GM06990 (cell line): ENCODE measurements around the gene GPC6.

Experiments used
- DNase-seq: peaks from one replicate; pipeline ENCODE4 v3.0.0-alpha.2; 2011; ENCODE audit not compliant: insufficient read length; ENCODE audit errors: extremely low read depth
- H3K27me3 ChIP-seq: replicated peaks from 2 replicates; pipeline ENCODE4 v1.6.0; 2011; ENCODE audit warnings: low read length; ENCODE audit not compliant: control insufficient read depth, insufficient read depth
- H3K36me3 ChIP-seq: 2 replicates; pipeline ENCODE4 v1.5.1; 2011; ENCODE audit warnings: low read length; ENCODE audit not compliant: control insufficient read depth, insufficient read depth
- H3K4me3 ChIP-seq: replicated peaks from 2 replicates; pipeline ENCODE4 v1.5.1; 2011; ENCODE audit warnings: low read depth, mild to moderate bottlenecking, control low read depth, low read length
- TF ChIP-seq, protein P1 (sequence below): IDR thresholded peaks from 2 replicates; pipeline ENCODE4 v1.5.1; 2011; ENCODE audit warnings: low read length, control low read depth, mild to moderate bottlenecking, inconsistent platforms; ENCODE audit not compliant: insufficient read depth, poor library complexity, severe bottlenecking

Gene GPC6

DNA sequence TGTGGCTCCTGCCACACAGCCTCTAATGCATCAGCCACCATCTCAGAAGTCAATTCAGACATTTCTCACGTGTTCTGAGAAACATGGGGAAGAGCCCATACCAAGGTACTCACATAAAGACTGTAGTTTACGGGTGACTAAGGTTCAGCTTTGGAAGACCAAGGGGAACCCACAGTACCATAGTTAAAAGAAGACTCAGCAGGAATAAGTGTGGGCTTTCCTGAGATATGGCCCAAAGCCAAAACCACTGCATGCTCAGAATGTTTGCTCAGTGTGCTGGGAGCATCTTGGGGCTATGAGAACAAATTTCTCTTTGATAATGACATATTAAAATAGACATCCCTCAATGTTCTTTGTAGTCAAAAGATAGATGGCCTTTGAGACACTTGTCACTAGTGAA, 969.1 kb downstream of the GPC6 start:
- Histone ChIP-seq H3K36me3 (no peaks in the 10 kb centered on the region), H3K4me3 (no peak overlapping the region), H3K27me3 (no peaks in the 10 kb centered on the region)
- TF ChIP-seq, protein P1, sequence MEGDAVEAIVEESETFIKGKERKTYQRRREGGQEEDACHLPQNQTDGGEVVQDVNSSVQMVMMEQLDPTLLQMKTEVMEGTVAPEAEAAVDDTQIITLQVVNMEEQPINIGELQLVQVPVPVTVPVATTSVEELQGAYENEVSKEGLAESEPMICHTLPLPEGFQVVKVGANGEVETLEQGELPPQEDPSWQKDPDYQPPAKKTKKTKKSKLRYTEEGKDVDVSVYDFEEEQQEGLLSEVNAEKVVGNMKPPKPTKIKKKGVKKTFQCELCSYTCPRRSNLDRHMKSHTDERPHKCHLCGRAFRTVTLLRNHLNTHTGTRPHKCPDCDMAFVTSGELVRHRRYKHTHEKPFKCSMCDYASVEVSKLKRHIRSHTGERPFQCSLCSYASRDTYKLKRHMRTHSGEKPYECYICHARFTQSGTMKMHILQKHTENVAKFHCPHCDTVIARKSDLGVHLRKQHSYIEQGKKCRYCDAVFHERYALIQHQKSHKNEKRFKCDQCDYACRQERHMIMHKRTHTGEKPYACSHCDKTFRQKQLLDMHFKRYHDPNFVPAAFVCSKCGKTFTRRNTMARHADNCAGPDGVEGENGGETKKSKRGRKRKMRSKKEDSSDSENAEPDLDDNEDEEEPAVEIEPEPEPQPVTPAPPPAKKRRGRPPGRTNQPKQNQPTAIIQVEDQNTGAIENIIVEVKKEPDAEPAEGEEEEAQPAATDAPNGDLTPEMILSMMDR = no peak
- DNase-seq = no peak

DNA sequence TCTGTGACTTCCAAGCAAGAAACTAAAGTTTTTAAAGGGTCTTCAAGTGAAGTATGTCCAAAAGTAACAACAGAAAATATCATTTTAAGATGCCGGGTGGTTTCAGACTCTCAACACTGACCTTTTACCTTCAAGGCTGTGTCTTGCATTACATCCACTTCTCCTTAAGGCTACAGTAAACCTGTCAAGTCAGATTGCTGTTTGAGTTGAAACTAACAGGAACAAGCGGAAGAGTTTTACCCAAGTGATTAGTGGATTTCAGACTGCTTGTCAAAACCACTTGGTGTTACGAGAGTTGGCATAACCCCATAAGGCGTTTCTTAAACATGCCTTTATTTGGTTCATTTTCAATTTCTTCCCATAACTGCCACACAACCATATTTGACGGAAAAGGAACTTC, 969.8 kb downstream of the GPC6 start:
- TF ChIP-seq, protein P1 = no peak
- no peaks in the 10 kb centered on the region for H3K36me3 ChIP-seq
- no peaks in the 10 kb centered on the region for H3K27me3 ChIP-seq
- no peak overlapping the region for H3K4me3 ChIP-seq
- no peak for DNase-seq

DNA sequence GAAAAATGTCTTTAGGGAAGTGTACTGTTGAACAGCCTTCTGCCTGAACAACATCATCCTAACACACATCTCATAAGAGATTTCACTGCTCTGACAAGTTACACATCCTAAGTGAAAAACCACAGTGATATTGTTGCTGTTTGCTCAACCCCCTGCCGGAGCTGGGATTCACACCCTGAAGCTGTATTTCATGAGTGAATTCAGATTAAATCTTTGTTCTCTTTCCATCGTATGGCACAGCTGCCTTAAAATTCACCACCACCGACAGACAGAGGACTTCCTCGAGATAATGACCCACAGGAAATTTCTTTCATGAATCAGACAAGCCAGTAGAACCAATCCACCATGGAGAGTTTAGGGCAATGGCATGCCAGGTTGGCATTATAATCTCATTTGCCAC, 972.1 kb downstream of the GPC6 start:
- no peaks in the 10 kb centered on the region for H3K27me3 ChIP-seq
- no peaks in the 10 kb centered on the region for H3K36me3 ChIP-seq
- DNase-seq = no peak
- TF ChIP-seq, protein P1 = no peak
- no peak overlapping the region for H3K4me3 ChIP-seq

DNA sequence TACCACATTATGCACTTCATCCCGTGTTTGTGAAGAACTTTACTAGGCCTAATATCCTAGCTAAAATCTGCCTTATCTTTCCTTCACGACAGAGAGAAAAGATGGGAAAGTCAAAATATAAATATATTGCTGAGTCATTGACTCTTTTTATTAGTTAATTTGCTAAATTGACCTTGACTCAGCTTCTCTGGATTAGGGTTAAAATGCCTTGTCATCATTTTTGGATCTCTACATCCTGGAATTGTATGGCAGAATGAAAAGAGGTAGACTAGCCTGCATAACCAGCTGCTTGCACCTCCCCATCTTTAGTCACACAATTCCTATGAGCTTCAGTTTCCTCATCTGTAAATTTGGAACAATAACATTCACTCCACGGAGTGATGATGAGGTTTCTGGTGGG, 972.5 kb downstream of the GPC6 start:
- no peaks in the 10 kb centered on the region for H3K36me3 ChIP-seq
- H3K27me3 ChIP-seq = no peaks in the 10 kb centered on the region
- DNase-seq = no peak
- H3K4me3 ChIP-seq = no peak overlapping the region
- TF ChIP-seq, protein P1 = no peak

DNA sequence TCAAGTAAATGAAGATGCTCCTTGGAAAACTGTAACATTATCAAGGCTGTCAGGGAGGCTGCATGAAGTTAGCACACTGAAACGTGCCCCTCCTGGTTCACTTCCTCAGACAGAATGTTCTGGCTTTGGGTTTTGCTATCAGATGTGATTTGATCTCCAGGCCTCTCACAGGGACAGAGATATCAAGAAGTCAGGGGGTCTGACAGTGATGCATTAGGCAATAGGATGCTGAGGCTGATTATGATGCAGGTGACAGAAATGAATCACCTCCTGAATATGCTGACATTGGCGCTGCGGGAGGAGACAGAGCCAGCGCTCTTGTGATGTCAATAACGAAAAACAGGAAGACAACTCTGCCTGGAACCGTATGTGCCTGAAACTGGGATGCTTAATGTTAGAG, 974.4 kb downstream of the GPC6 start:
- Histone ChIP-seq H3K4me3 (no peak overlapping the region), H3K27me3 (no peaks in the 10 kb centered on the region), H3K36me3 (no peaks in the 10 kb centered on the region)
- TF ChIP-seq, protein P1 = no peak
- DNase-seq = no peak

DNA sequence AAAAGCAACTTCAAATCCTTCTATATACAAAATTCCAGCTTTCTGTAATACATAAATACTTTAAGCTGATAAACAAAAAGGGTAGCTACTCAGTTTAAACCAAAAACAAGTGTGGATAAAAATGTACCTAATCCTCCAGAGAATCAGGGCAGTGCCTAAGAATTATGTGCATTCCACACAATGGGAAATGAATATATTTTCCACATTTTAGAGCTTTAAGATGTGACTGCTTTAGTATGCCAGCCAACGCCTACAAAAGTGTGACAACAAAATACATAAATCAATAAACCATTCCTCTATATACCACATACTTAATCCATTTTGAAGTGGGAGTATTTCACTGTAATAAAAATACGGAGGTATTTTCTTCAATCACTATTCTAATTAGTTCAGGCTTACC, 977.6 kb downstream of the GPC6 start:
- no peak for DNase-seq
- Histone ChIP-seq H3K4me3 (no peak overlapping the region), H3K36me3 (no peaks in the 10 kb centered on the region), H3K27me3 (no peaks in the 10 kb centered on the region)
- TF ChIP-seq, protein P1 = no peak
